Pancreas (tissue), 10 donors: ENCODE measurements around the gene ZCWPW1. TPM values are rescaled to one million over a fixed set of nuclear protein-coding genes. Genes with fewer than 3 reads are reported as not detected.

Experiments used
- ATAC-seq, 4 donors: fragments of 200-7000 bp; cut with Tn5 transposase; one replicate each; pipeline versions ENCODE4 v1.8.0 to v1.9.1; 2020; ENCODE audit warnings: mild to moderate bottlenecking in 4 of 4, moderate library complexity in 4 of 4
- DNase-seq, 6 donors: peaks; one replicate each; pipeline ENCODE4 v3.0.0-alpha.2; 2020
- FAIRE-seq: peaks from 2 replicates; lab custom pipeline; 2012; peaks lifted over from hg19 to GRCh38; lab: Jason Lieb, UNC
- H3K27ac ChIP-seq, 4 donors: fragments of 200-600 bp; sonication (generic); 1 replicate in 3 of 4; 2 replicates in 1 of 4; pipeline versions ENCODE4 v1.5.0 to v1.8.0; 2020
- H3K27me3 ChIP-seq, 4 donors: fragments of 200-600 bp; one replicate each; pipeline ENCODE4 v1.8.0; 2021
- H3K36me3 ChIP-seq, 3 donors: fragments of 200-600 bp; sonication (generic) in 1 of 3; one replicate each; pipeline versions ENCODE4 v1.5.0 to v1.8.0; 2020 to 2021
- H3K4me1 ChIP-seq, 3 donors: fragments of 200-600 bp; one replicate each; pipeline ENCODE4 v1.8.0; 2021
- H3K4me3 ChIP-seq, 4 donors: fragments of 200-600 bp; sonication (generic) in 2 of 4; one replicate each; pipeline versions ENCODE4 v1.5.0 to v1.8.0; 2020 to 2021
- H3K9me3 ChIP-seq, 4 donors: fragments of 200-600 bp; one replicate each; pipeline ENCODE4 v1.8.0; 2021
- CTCF ChIP-seq, 4 donors: fragments of 200-600 bp; sonication (generic) in 3 of 4; IDR thresholded peaks; one replicate each; pipeline versions ENCODE4 v1.5.0 to v1.8.0; 2021; ENCODE audit warnings: antibody characterized with exemption in 4 of 4
- WGBS, 2 donors: extraction: QIAGEN DNeasy Blood & Tissue Kit; methylation state at CpG; one replicate each; pipeline ENCODE4 v1.1.7; 2013; 5-methylcytosine and 5-hydroxymethylcytosine counted together
- intact Hi-C, 3 donors: fragments of 100-400 bp; cut with DNase I; formaldehyde crosslinking; loops; one replicate each; pipeline versions ENCODE4 v1.11.1 to v1.14.2; 2022
- polyA plus RNA-seq, 2 donors: library from polyadenylated mRNA; stranded (reverse); fragments of 200-250 nt; gene quantifications; one replicate each; pipeline ENCODE4 v1.2.3, GENCODE V29; 2013
- total RNA-seq, 6 donors: library from RNA; stranded (reverse); fragmentation: NEBNext Ultra II Directional in 4 of 6; extraction: Animal tissue kit (Norgen Biotek cat#: 25700) in 4 of 6; gene quantifications; one replicate each; pipeline versions ENCODE4 v1.2.1 to v1.2.4, GENCODE V29; 2021 to 2023
- donor health status: healthy with polysubstance abuse.
- donor health status: DM: no; HTN: no; CAD: no; lungs with moderate emphysema.
- donor health status: DM: no; HTN: no; CAD: no.
- donor health status: control.
- donor health status: control.
- donor health status: Bipolar disorder and iron deficiency.
- donor health status: DM: yes; HTN: yes; CAD: no.
- donor health status: DM: no; HTN: no; CAD: no.
- donor health status: DM: no; HTN: no; CAD: no.
- donor health status: DM: yes; HTN: yes; CAD: no.

ZCWPW1 gene
- total and polyA plus RNA-seq, 8 donors = 1.6 to 18.9 (median 2.3) TPM

GRCh38 chr7:100370303-100370702 is 58.2 kb downstream of the ZCWPW1 start:
- Histone ChIP-seq H3K4me3 (no peak overlapping the region), H3K9me3 (no peaks in the 10 kb centered on the region), H3K36me3 (no peaks in the 10 kb centered on the region), H3K27ac (peak overlapping the region in 1 of 4 donors; percentile 71), H3K4me1 (no peaks in the 10 kb centered on the region), H3K27me3 (no peaks in the 10 kb centered on the region)
- no peak for FAIRE-seq
- DNase-seq = no peak
- no peak for ATAC-seq
- intact Hi-C loops = no loop called here
- 33 to 40% methylated on average over 4 of the region's 4 CpGs for WGBS, 2 donors
- no peak for TF ChIP-seq CTCF (IDR thresholded peaks at IDR 0.05)

- intact Hi-C loops = no loop called here
- no peak for TF ChIP-seq CTCF (IDR thresholded peaks at IDR 0.05)
- Histone ChIP-seq H3K9me3 (no peaks in the 10 kb centered on the region), H3K36me3 (no peaks in the 10 kb centered on the region), H3K27ac (peak overlapping the region in 2 of 4 donors; percentile 57 to 71), H3K4me1 (no peaks in the 10 kb centered on the region), H3K27me3 (no peaks in the 10 kb centered on the region), H3K4me3 (no peak overlapping the region)
- ATAC-seq (peak in 3 of 4 donors; percentile 31 to 72 (median 61)), FAIRE-seq (no peak), DNase-seq (peak in 1 of 6 donors; percentile 62)
- WGBS, 2 donors = 69 to 72% methylated on average over 6 of the region's 6 CpGs
Observed at GRCh38 chr7:100369105-100369504, 59.4 kb downstream of the ZCWPW1 start.

- peak overlapping the region in 2 of 4 donors; percentile 43 to 57 for H3K27ac ChIP-seq
- 90 to 91% methylated on average over 12 of the region's 12 CpGs for WGBS, 2 donors
Observed at GRCh38 chr7:100367676-100368613, 60.6 kb downstream of the ZCWPW1 start.

GRCh38 chr7:100367251-100367620 is 61.3 kb downstream of the ZCWPW1 start:
- Histone ChIP-seq H3K36me3 (peaks cover 0 to 7% (median 2%) of the 10 kb centered on the region in 3 donors), H3K9me3 (no peaks in the 10 kb centered on the region), H3K27ac (no peak overlapping the region), H3K4me1 (no peaks in the 10 kb centered on the region), H3K4me3 (no peak overlapping the region), H3K27me3 (no peaks in the 10 kb centered on the region)
- WGBS, 2 donors = 91% methylated on average over 8 of the region's 8 CpGs
- intact Hi-C loops = no loop called here
- FAIRE-seq = no peak
- no peak for ATAC-seq
- no peak for TF ChIP-seq CTCF (IDR thresholded peaks at IDR 0.05)
- DNase-seq = no peak

More at GRCh38 chr7:100367676-100368613, 60.6 kb downstream of the ZCWPW1 start:
- Histone ChIP-seq H3K36me3 (no peaks in the 10 kb centered on the region), H3K27me3 (no peaks in the 10 kb centered on the region), H3K4me3 (no peak overlapping the region), H3K9me3 (no peaks in the 10 kb centered on the region), H3K4me1 (no peaks in the 10 kb centered on the region)
- FAIRE-seq (no peak), DNase-seq (no peak), ATAC-seq (peak in 2 of 4 donors; percentile 25 to 36)
- intact Hi-C loops = no loop called here
- TF ChIP-seq CTCF (IDR thresholded peaks at IDR 0.05) = no peak
